ENCODE results near the gene WNK1.
"Not testable (repeated sequence)": the region's sequence is repeated elsewhere in the genome, so short reads cannot be mapped to it uniquely, and the experiment has no call there.

Gene WNK1

DNA sequence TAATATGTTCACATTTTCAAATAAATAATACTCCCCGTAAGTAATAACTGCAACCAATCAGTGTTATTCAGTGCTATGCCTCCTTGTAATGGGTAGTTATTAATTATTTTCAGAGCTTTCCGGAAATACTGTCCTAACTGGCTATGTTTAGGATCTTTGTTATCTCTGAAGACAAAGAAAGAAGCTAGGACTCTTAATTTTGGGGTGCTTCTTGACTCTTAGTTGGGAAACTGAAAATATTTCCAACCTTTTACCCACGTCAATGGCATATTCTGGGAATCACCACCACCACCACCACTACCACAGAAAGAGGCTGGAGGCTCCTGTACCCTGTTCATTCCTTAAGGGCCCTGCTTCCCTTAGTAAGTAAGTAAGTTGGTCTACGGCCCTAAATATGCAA lies 158.0 kb downstream of the WNK1 start:
- no peak for DNase-seq (ENCODE audit: low read depth in 3 of 3)

DNA sequence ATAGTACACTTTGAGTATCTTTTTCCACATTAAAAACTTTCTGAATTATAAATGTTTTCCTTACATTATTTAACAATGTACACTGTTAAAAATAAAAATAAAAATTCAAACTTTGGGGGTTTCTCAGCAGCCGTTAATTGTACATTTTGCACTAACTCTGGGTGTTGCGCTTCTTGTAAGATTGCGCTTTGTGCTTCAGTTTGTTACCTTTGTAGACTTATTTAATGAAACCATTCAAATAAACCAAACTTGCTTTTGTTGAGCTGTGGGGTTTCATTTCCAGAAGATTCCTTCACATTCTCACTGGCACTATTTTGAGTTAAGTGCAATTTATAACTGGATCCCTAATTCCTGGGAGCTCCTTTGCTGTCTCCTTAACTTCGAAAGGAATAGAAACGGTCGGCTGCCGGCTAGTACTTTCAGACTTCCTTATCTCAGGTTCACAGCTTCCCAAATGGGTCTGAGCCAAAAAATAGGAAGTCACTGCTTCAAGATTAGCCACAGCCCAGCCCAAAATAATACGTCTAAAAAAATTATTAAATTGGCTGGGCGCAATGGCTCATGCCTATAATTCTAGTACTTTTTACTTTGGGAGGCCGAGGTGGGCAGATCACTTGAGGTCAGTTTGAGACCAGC lies 158.9 kb downstream of the WNK1 start:
- no peak for DNase-seq (ENCODE audit: low read depth in 3 of 3)

DNA sequence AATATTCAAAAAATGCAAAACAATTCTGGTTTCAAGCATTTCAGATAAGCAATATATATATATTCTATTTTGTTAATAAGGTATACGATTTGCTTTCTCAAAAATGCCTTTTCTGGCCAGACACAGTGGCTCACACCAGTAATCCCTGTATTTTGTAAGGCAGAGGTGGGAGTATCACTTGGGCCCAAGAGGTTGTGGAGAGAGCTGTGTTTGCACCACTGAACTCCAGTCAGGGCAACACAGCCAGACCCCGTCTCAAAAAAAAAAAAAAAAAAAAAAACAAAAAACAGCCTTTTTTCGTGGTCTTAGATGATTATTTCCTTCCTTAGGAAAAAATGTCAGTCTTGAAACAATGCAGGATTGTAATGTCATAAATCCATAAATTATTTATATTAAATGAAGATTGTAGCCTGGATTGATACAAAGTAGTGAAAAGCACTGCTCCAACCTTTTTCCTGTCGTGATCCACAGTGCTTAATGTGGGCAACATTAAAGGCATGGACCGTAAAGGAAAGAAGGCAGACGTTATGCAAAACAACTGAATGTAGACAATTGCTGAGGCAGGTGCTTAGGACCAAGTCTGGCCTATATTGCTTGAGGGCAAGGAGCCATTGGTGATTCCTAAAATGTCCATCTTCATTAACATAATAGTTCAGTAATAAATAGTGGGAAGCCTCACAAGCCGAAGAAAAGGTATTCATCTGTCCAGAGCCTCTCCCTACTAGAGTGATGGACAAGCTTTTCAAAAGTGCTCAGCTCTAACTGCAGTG lies 160.3 kb downstream of the WNK1 start:
- no peak for DNase-seq (ENCODE audit: low read depth in 3 of 3)

DNA sequence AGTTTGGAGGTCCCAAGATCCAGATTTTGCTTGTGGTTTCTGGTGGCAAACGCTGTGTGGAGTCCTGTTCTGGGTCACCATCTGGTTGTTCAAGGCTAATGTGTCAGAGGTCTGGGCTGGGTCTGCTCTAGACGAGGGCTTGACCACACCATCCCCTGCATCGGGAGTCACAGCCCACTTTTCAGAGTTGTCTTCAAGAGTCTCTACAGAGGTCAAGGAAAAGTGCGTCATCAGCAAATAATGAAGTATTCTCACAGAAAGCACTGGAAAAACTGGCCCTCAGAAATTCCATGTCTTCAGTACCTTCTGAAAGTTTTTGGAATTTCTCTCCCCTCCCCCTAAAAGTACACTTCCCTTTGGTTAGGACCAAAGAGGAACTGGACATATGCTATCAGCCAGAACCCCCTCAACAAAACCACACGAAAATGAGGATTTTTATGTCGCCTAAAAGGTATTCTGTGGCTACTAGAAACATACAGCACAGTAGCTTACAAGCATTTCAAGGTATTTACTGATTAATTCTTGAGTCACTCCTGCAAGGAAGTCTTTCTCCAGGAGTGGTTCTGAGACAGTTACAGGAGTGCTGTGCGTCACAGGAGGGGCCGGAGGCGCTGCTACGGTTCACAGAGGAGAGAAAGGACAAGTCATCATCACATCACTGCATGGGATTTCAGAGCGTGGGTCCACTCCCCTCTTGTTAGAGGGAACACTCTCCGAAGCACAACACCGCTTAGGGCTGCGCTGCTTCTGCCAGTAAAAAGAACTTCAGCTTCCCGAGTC lies 161.7 kb downstream of the WNK1 start:
- DNase-seq (ENCODE audit: low read depth in 3 of 3): no peak

DNA sequence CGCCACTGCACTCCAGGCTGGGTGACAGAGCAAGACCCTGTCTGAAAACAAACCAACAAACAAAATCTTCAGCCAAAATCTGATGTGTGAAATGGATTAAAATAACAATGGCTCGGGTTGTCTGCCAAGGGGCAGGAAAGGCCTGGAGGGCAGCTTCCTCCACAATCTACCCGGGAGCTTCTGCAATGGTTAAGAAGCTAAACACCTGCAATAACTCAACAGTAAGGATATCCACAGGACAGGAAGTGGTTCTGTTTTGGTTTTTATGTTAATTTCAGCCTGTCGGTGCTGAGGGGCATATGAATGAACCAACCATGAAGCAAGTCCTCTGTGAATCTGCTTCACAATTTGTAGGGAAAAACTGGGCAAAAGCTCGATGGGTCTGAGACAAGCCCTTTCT lies 162.7 kb downstream of the WNK1 start:
- no peak for DNase-seq (ENCODE audit: low read depth in 3 of 3)

GRCh38 chr12:916240-916639 lies 163.9 kb downstream of the WNK1 start:
- no peak for DNase-seq (ENCODE audit: low read depth in 3 of 3)

DNA sequence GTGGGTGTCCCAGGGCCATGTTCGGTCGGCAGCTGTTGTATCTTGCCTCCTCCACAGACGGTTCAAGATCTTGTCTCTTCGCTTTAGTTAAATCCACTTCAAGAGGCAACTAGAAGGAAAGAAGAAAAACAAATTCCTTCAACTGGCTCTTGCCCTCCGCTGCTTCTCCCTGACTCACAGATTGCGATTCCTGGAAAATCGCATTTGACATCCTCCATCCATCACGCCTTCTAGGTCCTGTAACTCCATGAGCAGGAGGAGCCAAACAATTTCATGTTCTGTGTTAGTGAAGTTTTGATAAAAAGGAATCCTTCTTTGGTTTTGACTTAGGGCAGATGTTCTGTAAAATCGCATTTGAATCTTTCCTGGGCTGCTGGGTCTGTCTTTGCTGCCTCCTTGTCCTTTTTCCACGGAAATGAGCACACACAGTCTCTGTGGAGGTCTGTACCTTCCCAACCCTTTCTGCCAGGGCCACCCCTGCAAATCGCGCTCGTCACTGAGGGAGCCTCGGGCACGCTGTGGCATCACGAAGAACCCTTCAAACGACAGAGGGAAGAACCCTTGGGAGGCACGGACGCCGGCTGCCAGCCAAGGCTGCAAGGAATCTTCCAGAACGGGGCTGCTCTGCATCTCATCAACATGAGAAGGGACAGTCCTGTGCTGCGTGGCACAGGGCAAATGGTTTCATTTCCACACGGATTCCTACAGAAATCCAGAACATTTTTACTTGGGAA lies 164.5 kb downstream of the WNK1 start:
- DNase-seq (ENCODE audit: low read depth in 3 of 3): no peak

DNA sequence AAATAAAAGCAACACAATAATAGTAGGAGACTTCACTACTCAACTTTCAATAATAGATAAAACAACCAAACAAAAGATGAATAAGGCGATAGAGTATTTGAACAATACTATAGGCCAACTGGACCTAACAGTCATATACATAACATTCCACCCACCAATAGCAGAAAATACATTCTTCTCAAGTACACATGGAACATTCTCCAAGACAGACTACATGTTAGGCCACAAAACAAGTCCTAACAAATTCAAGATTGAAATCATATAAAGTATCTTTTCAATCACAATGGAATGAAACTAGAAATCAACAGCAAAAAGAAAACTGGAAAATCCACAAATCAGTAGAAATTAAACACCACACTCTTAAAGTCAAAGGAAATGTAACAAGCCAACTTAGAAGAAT lies 168.3 kb downstream of the WNK1 start:
- DNase-seq (ENCODE audit: low read depth in 3 of 3): no peak

DNA sequence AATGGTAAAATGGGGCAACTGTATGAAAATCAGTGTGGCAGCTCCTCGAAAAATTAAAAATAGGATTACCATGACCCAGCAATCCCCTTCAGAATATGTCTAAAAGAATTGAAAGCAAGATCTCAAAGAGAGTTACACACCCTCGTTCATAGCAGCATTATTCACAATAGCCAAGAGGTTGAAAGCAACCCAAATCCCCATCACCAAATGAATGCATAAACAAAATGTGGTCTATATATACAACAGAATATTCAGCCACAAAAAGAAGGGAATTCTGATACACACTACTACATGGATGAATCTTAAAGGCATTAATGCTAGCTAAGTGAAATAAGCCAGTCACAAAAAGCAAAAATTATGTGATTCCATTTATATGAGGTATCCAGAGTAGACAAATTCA lies 169.9 kb downstream of the WNK1 start:
- DNase-seq (ENCODE audit: low read depth in 3 of 3): no peak

DNA sequence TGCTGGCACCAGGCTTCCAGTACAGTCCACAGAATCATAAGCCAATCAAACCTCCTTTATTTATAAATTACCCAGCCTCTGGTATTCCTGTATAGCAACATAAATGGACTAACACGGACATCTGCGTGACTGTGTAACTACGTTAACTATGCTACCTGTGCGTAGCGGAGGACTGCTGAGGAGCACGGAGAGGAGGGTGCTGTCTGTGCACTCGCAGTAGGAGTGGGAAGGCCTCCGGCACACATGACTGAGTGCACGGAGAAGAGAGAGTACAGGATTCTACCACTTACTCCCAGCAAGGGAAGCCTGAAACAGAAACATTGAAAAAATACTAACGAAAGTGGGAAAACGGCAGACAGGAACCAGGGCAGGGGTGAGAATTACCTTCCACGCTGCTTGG lies 174.3 kb downstream of the WNK1 start:
- no peak for DNase-seq (ENCODE audit: low read depth in 3 of 3)

DNA sequence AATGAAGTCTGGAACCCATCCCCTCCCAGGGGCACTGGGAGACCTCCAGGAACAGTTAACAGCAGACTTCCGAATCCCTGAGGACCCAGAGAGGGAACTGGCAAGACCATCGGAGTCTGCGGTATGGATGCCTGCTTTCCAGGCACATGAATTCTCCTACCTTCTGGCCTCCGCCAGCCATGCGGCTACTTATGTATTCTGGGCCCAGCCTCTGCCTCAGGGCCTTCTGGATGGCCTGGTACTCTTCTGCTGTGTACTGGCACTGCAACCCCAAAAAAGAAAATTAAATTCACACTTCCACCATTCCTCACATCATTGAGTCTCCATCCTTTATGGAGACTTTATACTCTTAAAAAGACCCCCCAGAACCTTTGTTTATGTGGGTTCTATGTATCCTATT lies 178.7 kb downstream of the WNK1 start:
- DNase-seq (ENCODE audit: low read depth in 3 of 3): no peak

DNA sequence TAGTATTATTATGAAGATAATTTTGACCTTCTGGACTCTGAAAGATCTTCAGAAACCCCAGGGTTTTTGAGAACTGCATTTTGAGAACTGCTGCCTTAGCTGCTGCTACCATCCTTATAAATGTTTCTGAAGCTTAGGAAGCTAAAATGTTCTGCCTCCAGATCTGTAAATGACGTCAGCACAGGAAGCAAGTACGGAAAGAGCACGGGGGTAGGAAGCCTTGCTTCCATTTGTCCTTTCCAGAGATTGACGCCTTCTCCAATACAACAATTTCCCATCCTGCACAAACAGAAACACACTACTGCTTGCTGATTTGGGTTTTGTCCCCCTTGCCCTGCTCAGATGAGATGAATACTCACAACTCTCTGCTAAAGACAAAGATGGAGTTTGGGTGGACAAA lies 179.2 kb downstream of the WNK1 start:
- DNase-seq (ENCODE audit: low read depth in 3 of 3): no peak

DNA sequence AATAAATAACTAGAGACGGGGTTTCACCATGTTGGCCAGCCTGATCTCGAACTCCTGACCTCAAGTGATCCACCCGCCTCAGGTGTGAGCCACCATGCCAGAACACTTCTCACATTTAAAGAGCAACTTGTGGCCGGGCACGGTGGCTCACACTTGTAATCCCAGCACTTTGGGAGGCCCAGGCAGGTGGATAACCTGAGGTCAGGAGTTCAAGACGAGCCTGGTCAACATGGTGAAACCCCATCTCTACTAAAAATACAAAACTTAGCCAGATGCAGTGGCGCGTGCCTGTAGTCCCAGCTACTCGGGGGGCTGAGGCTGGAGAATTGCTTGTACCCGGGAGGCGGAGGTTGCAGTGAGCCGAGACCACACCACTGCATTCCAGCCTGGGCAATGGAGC lies 183.5 kb downstream of the WNK1 start:
- DNase-seq (ENCODE audit: low read depth in 3 of 3): not testable (repeated sequence)

- no peak for DNase-seq (ENCODE audit: low read depth in 3 of 3)
Measured at GRCh38 chr12:936377-937345, 184.3 kb downstream of the WNK1 start.

GRCh38 chr12:938810-939209 lies 186.4 kb downstream of the WNK1 start:
- no peak for DNase-seq (ENCODE audit: low read depth in 3 of 3)

DNA sequence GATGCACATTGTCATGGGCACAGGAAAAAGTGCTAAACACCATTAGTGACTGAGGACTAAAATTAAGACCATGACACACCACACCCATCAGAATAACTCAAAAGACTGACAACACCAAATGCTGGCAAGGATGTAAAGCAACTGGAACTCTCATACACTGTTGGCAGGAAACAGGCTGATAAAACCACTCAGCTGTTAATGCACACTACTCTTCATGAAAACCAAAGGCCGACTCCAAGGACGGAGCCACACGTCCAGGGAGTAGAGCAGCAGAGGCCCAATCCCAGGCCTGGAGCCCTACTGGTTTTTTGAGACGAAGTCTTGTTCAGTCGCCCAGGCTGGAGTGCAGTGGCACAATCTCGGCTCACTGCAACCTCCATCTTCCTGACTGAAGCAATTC lies 190.7 kb downstream of the WNK1 start:
- no peak for DNase-seq (ENCODE audit: low read depth in 3 of 3)

- DNase-seq (ENCODE audit: low read depth in 3 of 3): no peak
Measured at GRCh38 chr12:944211-944610, 191.8 kb downstream of the WNK1 start.

DNA sequence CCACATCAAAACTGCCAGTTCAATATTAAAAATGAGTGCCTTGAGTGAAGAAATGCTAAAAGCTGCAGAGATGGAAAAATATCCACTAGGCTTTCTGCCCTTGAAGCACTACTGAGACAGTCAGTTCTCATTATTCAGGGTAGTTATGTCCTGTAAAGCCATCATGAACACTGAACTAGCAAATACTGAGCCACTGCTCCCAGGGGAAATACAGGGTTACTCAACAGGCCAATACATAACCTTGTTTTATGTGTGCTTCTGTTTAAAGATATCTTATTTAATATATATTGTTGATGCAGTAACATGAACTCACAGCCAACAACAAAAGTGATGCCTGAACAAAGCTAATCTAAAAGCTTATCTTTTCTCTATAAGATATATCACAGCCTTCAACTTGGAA lies 193.8 kb downstream of the WNK1 start:
- no peak for DNase-seq (ENCODE audit: low read depth in 3 of 3)

- DNase-seq (ENCODE audit: low read depth in 3 of 3): no peak
Measured at GRCh38 chr12:946631-947030, 194.3 kb downstream of the WNK1 start.

DNA sequence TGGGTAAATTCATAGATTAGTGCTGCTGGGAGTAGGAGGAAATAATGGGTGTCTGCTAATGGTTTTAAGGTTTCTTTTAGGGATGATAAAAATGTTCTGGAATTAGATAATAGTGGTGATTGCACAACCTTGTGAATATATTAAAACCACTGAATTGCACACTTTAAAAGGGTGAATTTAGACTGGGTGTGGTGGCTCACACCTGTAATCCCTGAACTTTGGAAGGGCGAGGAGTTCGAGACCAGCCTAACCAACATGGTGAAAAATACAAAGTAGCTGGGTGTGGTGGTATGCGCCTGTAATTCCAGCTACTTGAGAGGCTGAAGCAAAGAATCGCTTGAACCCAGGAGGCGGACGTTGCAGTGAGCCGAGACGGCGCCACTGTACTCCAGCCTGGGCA lies 195.9 kb downstream of the WNK1 start:
- no peak for DNase-seq (ENCODE audit: low read depth in 3 of 3)

Data from stimulated activated CD4-positive, alpha-beta T cell treated with anti-CD3 and anti-CD28 coated beads, TNF-alpha, amount 100 ng/mL, for 24 hours (primary cell).